ENCODE data around the gene NTNG1. TPM values are rescaled to one million over a fixed set of nuclear protein-coding genes. Genes with fewer than 3 reads are reported as not detected.
A peak's percentile ranks its signal among the peaks of the same experiment; 100 is the strongest.

NTNG1 gene
- total RNA-seq, 2 experiments from 2014 or later: 2.3 to 5.9 TPM

DNA sequence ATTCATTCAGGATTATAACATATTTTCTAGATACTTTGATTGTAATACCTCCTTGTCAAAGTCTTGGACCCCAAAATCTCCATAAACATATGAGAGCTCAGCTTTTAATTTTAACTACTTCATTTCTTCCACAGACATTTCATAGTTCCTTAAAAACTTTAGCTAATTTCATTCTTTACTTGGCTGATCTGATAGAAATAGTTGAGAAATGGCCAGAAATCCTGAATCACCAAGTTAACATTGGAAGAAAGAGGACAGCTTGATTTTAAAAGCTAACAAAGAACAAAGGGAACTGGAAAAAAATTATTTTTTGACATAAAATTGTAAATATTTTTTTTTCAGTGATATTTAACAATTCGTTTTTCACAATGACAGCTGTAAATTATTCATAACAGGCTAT is 216.5 kb downstream of the NTNG1 start:
- Histone ChIP-seq H2AFZ (ENCODE audit: low read length) (peak overlapping the region; percentile 62; the same call in 1 of the 2 replicates), H3K4me3 (ENCODE audit: low read depth, low read length, poor library complexity, severe bottlenecking) (no peak overlapping the region), H4K20me1 (ENCODE audit: insufficient read depth, low read length) (no peaks in the 10 kb centered on the region), H3K27ac (ENCODE audit: low read depth, low read length, poor library complexity, severe bottlenecking) (peak overlapping the region; percentile 95), H3K9me3 (ENCODE audit: low read length) (peaks cover 9% of the 10 kb centered on the region; the same call in 1 of the 2 replicates), H3K36me3 (ENCODE audit: insufficient read depth, low read length) (peaks cover 21% of the 10 kb centered on the region), H3K79me2 (ENCODE audit: insufficient read depth, low read depth, low read length) (no peaks in the 10 kb centered on the region; the same call in 1 of the 2 replicates), H3K9me2 (ENCODE audit: insufficient read depth, low read length) (no peaks in the 10 kb centered on the region), H3K4me2 (ENCODE audit: low read length) (peak overlapping the region; percentile 79), H3K4me1 (ENCODE audit: insufficient read depth, low read length, poor library complexity, severe bottlenecking) (peaks cover 75% of the 10 kb centered on the region)
- CTCF ChIA-PET (ENCODE audit: unreplicated experiment): no interaction called here
- BruUV-seq (replicated peaks): no TSS peak
- intact Hi-C loops (cut with micrococcal nuclease; ENCODE audit: unreplicated experiment): loop anchor here (5.0 kb wide), 3 partner anchors 35 to 215 kb away; partner anchors contain the start of gene NTNG1
- POLR2A ChIA-PET: interaction anchor here (0.5 to 3.1 kb wide), 11 partner anchors 8 to 1419 kb away, joined by 3 to 17 read pairs (median 4); no protein-coding TSS in a partner anchor
- TF ChIP-seq, protein P1, sequence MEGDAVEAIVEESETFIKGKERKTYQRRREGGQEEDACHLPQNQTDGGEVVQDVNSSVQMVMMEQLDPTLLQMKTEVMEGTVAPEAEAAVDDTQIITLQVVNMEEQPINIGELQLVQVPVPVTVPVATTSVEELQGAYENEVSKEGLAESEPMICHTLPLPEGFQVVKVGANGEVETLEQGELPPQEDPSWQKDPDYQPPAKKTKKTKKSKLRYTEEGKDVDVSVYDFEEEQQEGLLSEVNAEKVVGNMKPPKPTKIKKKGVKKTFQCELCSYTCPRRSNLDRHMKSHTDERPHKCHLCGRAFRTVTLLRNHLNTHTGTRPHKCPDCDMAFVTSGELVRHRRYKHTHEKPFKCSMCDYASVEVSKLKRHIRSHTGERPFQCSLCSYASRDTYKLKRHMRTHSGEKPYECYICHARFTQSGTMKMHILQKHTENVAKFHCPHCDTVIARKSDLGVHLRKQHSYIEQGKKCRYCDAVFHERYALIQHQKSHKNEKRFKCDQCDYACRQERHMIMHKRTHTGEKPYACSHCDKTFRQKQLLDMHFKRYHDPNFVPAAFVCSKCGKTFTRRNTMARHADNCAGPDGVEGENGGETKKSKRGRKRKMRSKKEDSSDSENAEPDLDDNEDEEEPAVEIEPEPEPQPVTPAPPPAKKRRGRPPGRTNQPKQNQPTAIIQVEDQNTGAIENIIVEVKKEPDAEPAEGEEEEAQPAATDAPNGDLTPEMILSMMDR (conservative IDR thresholded peaks at IDR 0.05; ENCODE audit: low read length): no peak
- no peak for TF ChIP-seq EZH2phosphoT487 (IDR thresholded peaks at IDR 0.05; ENCODE audit: borderline replicate concordance, low read depth, low read length)
- no peak for DNase-seq (ENCODE audit: low spot score)

DNA sequence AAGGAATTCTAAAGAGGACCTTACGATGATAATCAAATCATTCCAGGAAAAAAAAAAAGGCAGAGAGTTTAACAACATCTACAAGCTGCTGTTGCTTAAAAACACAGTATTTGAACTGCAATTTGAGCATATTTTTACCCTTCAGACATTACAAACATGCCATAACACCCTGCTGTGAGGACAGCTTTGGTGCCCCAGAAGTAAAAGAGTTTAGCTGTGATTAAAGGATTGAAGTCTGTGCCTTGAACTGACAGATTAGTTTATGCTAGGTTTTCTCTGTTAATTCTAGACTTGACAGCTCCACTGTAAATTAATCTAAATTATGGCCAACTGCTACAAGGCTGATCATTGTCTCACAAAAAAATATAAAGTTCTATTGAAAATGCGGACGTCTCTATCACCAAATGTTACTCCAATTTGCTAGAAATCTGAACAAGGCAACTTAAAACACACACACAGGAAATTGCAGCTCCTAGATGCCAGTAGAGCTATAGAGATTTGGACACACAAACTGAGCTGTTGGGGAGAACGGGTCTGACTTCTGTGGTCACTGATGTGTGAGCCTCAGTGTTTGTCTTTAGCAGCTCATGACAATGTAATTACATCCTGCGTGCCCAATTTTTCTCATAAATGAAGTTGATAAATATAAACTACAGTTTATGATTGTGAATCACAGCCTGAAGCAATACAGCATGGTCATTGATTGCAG is 217.9 kb downstream of the NTNG1 start:
- intact Hi-C loops (cut with micrococcal nuclease; ENCODE audit: unreplicated experiment): loop anchor here (1.0 to 5.0 kb wide), 5 partner anchors 36 to 216 kb away; partner anchors contain the start of gene NTNG1
- H3K4me2 ChIP-seq (ENCODE audit: low read length): peak overlapping the region; percentile 79
- peak overlapping the region; percentile 62 for H3K4me3 ChIP-seq (ENCODE audit: low read depth, low read length, poor library complexity, severe bottlenecking)
- H3K4me1 ChIP-seq (ENCODE audit: insufficient read depth, low read length, poor library complexity, severe bottlenecking): peaks cover 85% of the 10 kb centered on the region
- H3K9me2 ChIP-seq (ENCODE audit: insufficient read depth, low read length): no peaks in the 10 kb centered on the region
- CTCF ChIA-PET (ENCODE audit: unreplicated experiment): interaction anchor here (0.6 kb wide), 2 partner anchors 79 to 96 kb away, joined by 3 read pairs; no protein-coding TSS in a partner anchor
- peak overlapping the region; percentile 95 for H3K27ac ChIP-seq (ENCODE audit: low read depth, low read length, poor library complexity, severe bottlenecking)
- H3K79me2 ChIP-seq (ENCODE audit: insufficient read depth, low read depth, low read length): no peaks in the 10 kb centered on the region; the same call in 1 of the 2 replicates
- TF ChIP-seq EZH2phosphoT487 (IDR thresholded peaks at IDR 0.05; ENCODE audit: borderline replicate concordance, low read depth, low read length): no peak
- TF ChIP-seq, protein P1 (conservative IDR thresholded peaks at IDR 0.05; ENCODE audit: low read length): no peak
- H3K9me3 ChIP-seq (ENCODE audit: low read length): no peaks in the 10 kb centered on the region
- peaks cover 15% of the 10 kb centered on the region for H3K36me3 ChIP-seq (ENCODE audit: insufficient read depth, low read length)
- H4K20me1 ChIP-seq (ENCODE audit: insufficient read depth, low read length): no peaks in the 10 kb centered on the region
- TSS peak; percentile 94 for BruUV-seq (replicated peaks)
- H2AFZ ChIP-seq (ENCODE audit: low read length): peak overlapping the region; percentile 62
- DNase-seq (ENCODE audit: low spot score): peak; percentile 84
- POLR2A ChIA-PET: interaction anchor here (0.5 to 3.1 kb wide), 32 partner anchors 8 to 1349 kb away, joined by 3 to 17 read pairs (median 4); partner anchors contain the start of gene EEIG2
